ENCODE measurements around the gene POSTN. TPM values are rescaled to one million over a fixed set of nuclear protein-coding genes. Genes with fewer than 3 reads are reported as not detected.

Gene POSTN
- total RNA-seq, 2 experiments from 2014 or later: not detected

GRCh38 chr13:37529751-37530385, 68.7 kb downstream of the POSTN start:
- Mint-ChIP-seq H3K9me3 (peaks cover 6% of the 10 kb centered on the region), H3K27me3 (no peaks in the 10 kb centered on the region), H3K27ac (no peak overlapping the region), H3K36me3 (ENCODE audit: low read depth) (no peaks in the 10 kb centered on the region), H3K4me3 (no peak overlapping the region), H3K4me1 (no peaks in the 10 kb centered on the region)
- CTCF ChIA-PET: no interaction called here
- DNase-seq: no peak
- POLR2A ChIA-PET: no interaction called here

GRCh38 chr13:37526710-37527473, 71.7 kb downstream of the POSTN start:
- Mint-ChIP-seq H3K4me1 (no peaks in the 10 kb centered on the region), H3K27me3 (no peaks in the 10 kb centered on the region), H3K36me3 (ENCODE audit: low read depth) (no peaks in the 10 kb centered on the region), H3K27ac (no peak overlapping the region), H3K9me3 (peaks cover 10% of the 10 kb centered on the region), H3K4me3 (no peak overlapping the region)
- ChIA-PET CTCF (interaction anchor here (0.7 kb wide), 1 partner anchor 37 kb away, joined by 6 read pairs; no protein-coding TSS in a partner anchor), POLR2A (no interaction called here)
- DNase-seq: no peak

- CTCF ChIA-PET: no interaction called here
- no peak overlapping the region for H3K4me3 Mint-ChIP-seq
- POLR2A ChIA-PET: no interaction called here
Observed at GRCh38 chr13:37515226-37515625, 83.3 kb downstream of the POSTN start.

More at GRCh38 chr13:37515226-37515625, 83.3 kb downstream of the POSTN start:
- DNase-seq: no peak
- H3K27ac Mint-ChIP-seq: no peak overlapping the region
- no peaks in the 10 kb centered on the region for H3K27me3 Mint-ChIP-seq
- no peaks in the 10 kb centered on the region for H3K36me3 Mint-ChIP-seq (ENCODE audit: low read depth)
- no peaks in the 10 kb centered on the region for H3K4me1 Mint-ChIP-seq
- H3K9me3 Mint-ChIP-seq: no peaks in the 10 kb centered on the region
